SK-N-SH (cell line): ENCODE results near the gene PTPN5. TPM values are rescaled to one million over a fixed set of nuclear protein-coding genes. Genes with fewer than 3 reads are reported as not detected.

Source experiments
- CTCF ChIA-PET: fragments of 300-600, 350-600 bp; formaldehyde crosslinking; extraction: SDS; loops from one replicate; lab custom pipeline; 2021; lab: Yijun Ruan, JAX
- POLR2A ChIA-PET: fragments of 350-600 bp; sonication (Branson Sonifier 250); formaldehyde crosslinking; extraction: SDS; loops from one replicate; lab custom pipeline; 2020; ENCODE audit warnings: antibody characterized with exemption, inconsistent platforms; lab: Yijun Ruan, JAX
- DNase-seq: peaks from one replicate; pipeline ENCODE4 v3.0.0; 2012
- H2AFZ ChIP-seq: fragments of 200-600 bp; sonication (generic); 2 replicates; pipeline ENCODE4 v1.8.1; 2016; ENCODE audit warnings: antibody characterized with exemption, mild to moderate bottlenecking, low read depth
- H3F3A ChIP-seq: fragments of 200-600 bp; sonication (generic); replicated peaks from 2 replicates; pipeline ENCODE3; 2016; ENCODE audit warnings: antibody characterized with exemption, mild to moderate bottlenecking; ENCODE audit not compliant: insufficient read depth
- H3K27ac ChIP-seq, 2 experiments: fragments of 200-500 bp in 1 of 2; fragments of 200-600 bp in 1 of 2; sonication (Bioruptor generic) in 1 of 2; sonication (generic), shearing (Covaris generic) in 1 of 2; 2 replicates each; pipeline versions ENCODE4 v1.5.1 to v1.6.1; 2014 to 2016; ENCODE audit warnings: low read depth in 2 of 2, inconsistent platforms in 1 of 2, low read length in 1 of 2, mild to moderate bottlenecking in 1 of 2, mixed read lengths in 1 of 2
- H3K27me3 ChIP-seq: fragments of 200-600 bp; sonication (generic), shearing (Covaris generic); 2 replicates; pipeline ENCODE4 v1.6.1; 2016; ENCODE audit warnings: mixed run types; ENCODE audit not compliant: insufficient read depth
- H3K36me3 ChIP-seq, 2 experiments: fragments of 200-500 bp in 1 of 2; fragments of 200-600 bp in 1 of 2; sonication (Bioruptor generic) in 1 of 2; sonication (generic) in 1 of 2; replicated peaks in 1 of 2; 2 replicates each; pipeline versions ENCODE3 to v1.5.1; 2014 to 2016; ENCODE audit warnings: low read length in 1 of 2, mild to moderate bottlenecking in 1 of 2; ENCODE audit not compliant: insufficient read depth in 2 of 2, control insufficient read depth in 1 of 2
- H3K4me1 ChIP-seq, 2 experiments: fragments of 200-500 bp in 1 of 2; fragments of 200-600 bp in 1 of 2; sonication (Bioruptor generic) in 1 of 2; sonication (generic), shearing (Covaris generic) in 1 of 2; 2 replicates each; pipeline versions ENCODE4 v1.5.1 to v1.6.1; 2014 to 2016; ENCODE audit warnings: low read depth in 1 of 2, low read length in 1 of 2, mixed run types in 1 of 2; ENCODE audit not compliant: insufficient read depth in 2 of 2, control insufficient read depth in 1 of 2
- H3K4me2 ChIP-seq: fragments of 200-600 bp; sonication (generic), shearing (Covaris generic); 2 replicates; pipeline ENCODE4 v1.6.1; 2017; ENCODE audit warnings: mixed run types
- H3K4me3 ChIP-seq, 2 experiments: fragments of 200-500 bp in 1 of 2; fragments of 200-600 bp in 1 of 2; sonication (Bioruptor generic) in 1 of 2; sonication (generic), shearing (Covaris generic) in 1 of 2; 2 replicates each; pipeline versions ENCODE4 v1.5.1 to v1.8.1; 2014 to 2016; ENCODE audit warnings: low read depth in 2 of 2, inconsistent platforms in 1 of 2, low read length in 1 of 2, mild to moderate bottlenecking in 1 of 2, mixed read lengths in 1 of 2, moderate library complexity in 1 of 2
- H3K79me2 ChIP-seq: fragments of 200-600 bp; sonication (generic); 2 replicates; pipeline ENCODE4 v1.8.1; 2017; ENCODE audit warnings: mild to moderate bottlenecking; ENCODE audit not compliant: insufficient read depth
- H3K9ac ChIP-seq: fragments of 200-600 bp; sonication (generic); 2 replicates; pipeline ENCODE4 v1.6.1; 2017; ENCODE audit warnings: mixed run types
- H3K9me2 ChIP-seq: fragments of 200-600 bp; sonication (generic); 2 replicates; pipeline ENCODE4 v1.6.1; 2017; ENCODE audit warnings: mixed run types
- H3K9me3 ChIP-seq: fragments of 200-600 bp; sonication (generic); 2 replicates; pipeline ENCODE4 v1.6.1; 2017; ENCODE audit warnings: mixed run types, mild to moderate bottlenecking, moderate library complexity
- H4K20me1 ChIP-seq: fragments of 200-600 bp; sonication (generic); 2 replicates; pipeline ENCODE4 v1.6.1; 2017; ENCODE audit warnings: mild to moderate bottlenecking, mixed run types; ENCODE audit not compliant: insufficient read depth
- CHD2 ChIP-seq: fragments of 150-350 bp; IDR thresholded peaks from 2 replicates; pipeline ENCODE4 v1.6.1; 2018; ENCODE audit warnings: low read length; ENCODE audit not compliant: partially characterized antibody
- ELF1 ChIP-seq: IDR thresholded peaks from 2 replicates; pipeline ENCODE4 v1.4.0; 2012
- EP300 ChIP-seq, 2 experiments: IDR thresholded peaks; 2 replicates each; pipeline versions ENCODE4 v1.4.0 to v1.6.1; 2012; ENCODE audit warnings: borderline replicate concordance in 1 of 2, low read depth in 1 of 2, low read length in 1 of 2
- EZH2phosphoT487 ChIP-seq: fragments of 200-600 bp; sonication (generic); IDR thresholded peaks from 2 replicates; pipeline ENCODE4 v1.6.1; 2017; ENCODE audit warnings: low read depth, mixed run types, mild to moderate bottlenecking, antibody characterized with exemption, moderate library complexity, borderline replicate concordance
- FOXJ3 ChIP-seq: sonication (generic); formaldehyde crosslinking; IDR thresholded peaks from 2 replicates; pipeline ENCODE4 v1.5.1; 2020; ENCODE audit warnings: mild to moderate bottlenecking, missing genetic modification reagents
- GATA2 ChIP-seq: sonication (generic); formaldehyde crosslinking; IDR thresholded peaks from 2 replicates; pipeline ENCODE4 v1.5.0; 2020; ENCODE audit warnings: mild to moderate bottlenecking, missing genetic modification reagents
- JUND ChIP-seq: IDR thresholded peaks from 2 replicates; pipeline ENCODE4 v1.4.0; 2012
- MXI1 ChIP-seq: IDR thresholded peaks from 2 replicates; pipeline ENCODE4 v1.6.1; 2012; ENCODE audit warnings: mild to moderate bottlenecking, low read depth, low read length, improper control_type of control experiment
- NFIC ChIP-seq: IDR thresholded peaks from 2 replicates; pipeline ENCODE4 v1.4.0; 2012; ENCODE audit warnings: borderline replicate concordance
- NRF1 ChIP-seq: IDR thresholded peaks from 2 replicates; pipeline ENCODE4 v1.6.1; 2012; ENCODE audit warnings: low read depth, mild to moderate bottlenecking, low read length
- POLR2AphosphoS5 ChIP-seq: IDR thresholded peaks from 2 replicates; pipeline ENCODE4 v1.6.1; 2012; ENCODE audit warnings: low read depth, low read length
- RAD21 ChIP-seq: IDR thresholded peaks from 2 replicates; pipeline ENCODE4 v1.6.1; 2012; ENCODE audit warnings: mild to moderate bottlenecking, low read length
- RCOR1 ChIP-seq: fragments of 150-350 bp; IDR thresholded peaks from 2 replicates; pipeline ENCODE4 v1.6.1; 2017; ENCODE audit warnings: antibody characterized with exemption, low read length
- RFX5 ChIP-seq: IDR thresholded peaks from 2 replicates; pipeline ENCODE4 v1.6.1; 2012; ENCODE audit warnings: mild to moderate bottlenecking, improper control_type of control experiment, low read length
- SMC3 ChIP-seq: IDR thresholded peaks from 2 replicates; pipeline ENCODE4 v1.6.1; 2012; ENCODE audit warnings: low read depth, low read length, improper control_type of control experiment
- USF1 ChIP-seq: IDR thresholded peaks from 2 replicates; pipeline ENCODE4 v1.4.0; 2012; ENCODE audit warnings: low read depth, borderline replicate concordance
- YY1 ChIP-seq: IDR thresholded peaks from 2 replicates; pipeline ENCODE4 v1.4.0; 2012; ENCODE audit warnings: low read depth, mild to moderate bottlenecking
- WGBS: methylation state at CpG from one replicate; pipeline ENCODE4 v1.1.6; 2017; ENCODE audit warnings: low lambda C conversion rate; 5-methylcytosine and 5-hydroxymethylcytosine counted together
- polyA plus RNA-seq, 3 experiments: library from polyadenylated mRNA; depleted of rRNA; stranded (reverse); fragments of >200 nt; gene quantifications; 2 replicates each; pipeline ENCODE4 v1.2.3, GENCODE V29; 2012
- TF ChIP-seq, protein P1 (sequence below): IDR thresholded peaks from 2 replicates; pipeline ENCODE4 v1.6.1; 2012; ENCODE audit warnings: mild to moderate bottlenecking, low read depth, low read length, moderate library complexity
- TF ChIP-seq, protein P2 (sequence below): fragments of 200-600 bp; sonication (generic); IDR thresholded peaks from 2 replicates; pipeline ENCODE4 v1.6.1; 2017; ENCODE audit warnings: antibody characterized with exemption, mild to moderate bottlenecking, moderate library complexity

The PTPN5 gene
- polyA plus RNA-seq, 1 of the 3 experiments (the other 2 are of a cell fraction) = not detected

DNA sequence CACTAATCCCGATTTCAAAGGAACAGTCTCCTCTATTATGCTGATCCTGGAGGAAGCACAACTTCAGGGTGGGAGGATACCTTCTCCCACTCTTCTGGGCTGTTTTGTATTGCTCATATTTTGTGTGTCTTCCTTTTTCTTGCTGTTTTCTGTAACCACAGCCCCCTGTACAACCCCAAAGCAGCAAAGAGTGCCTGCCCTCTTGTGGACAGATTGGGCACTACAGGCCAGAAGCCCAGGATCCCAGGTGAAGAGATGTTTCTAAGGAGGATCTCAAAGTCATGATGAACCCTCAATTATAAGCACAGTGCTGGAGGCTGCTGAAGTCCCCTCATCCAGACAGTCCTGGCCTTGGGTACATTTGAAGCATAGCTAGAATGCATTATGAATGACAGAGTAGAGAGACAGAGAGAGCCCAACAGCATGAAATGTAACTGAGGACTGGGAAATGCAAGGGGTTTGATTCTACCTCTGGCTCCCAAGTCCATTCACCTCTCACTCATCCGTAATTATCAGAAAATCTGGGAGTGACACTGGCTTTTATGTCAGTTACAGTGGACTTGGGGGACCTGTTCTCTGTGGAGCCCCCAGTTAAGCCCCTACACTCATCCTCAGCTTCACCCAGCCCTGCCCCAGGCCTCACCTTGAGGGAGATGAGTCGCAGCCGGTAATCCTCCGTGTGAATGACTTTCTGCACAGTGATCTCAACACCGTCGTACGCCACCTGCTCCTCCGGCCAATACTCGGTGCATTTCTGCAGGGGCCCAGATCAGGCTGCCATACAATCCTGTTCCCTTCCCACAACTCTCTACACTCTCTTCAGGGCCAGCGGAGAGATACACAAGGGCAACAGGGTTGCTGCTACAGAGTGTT is 59.4 kb downstream of the PTPN5 start:
- POLR2A ChIA-PET = interaction anchor here (0.9 kb wide), 1 partner anchor 348 kb away, joined by 3 read pairs; no protein-coding TSS in a partner anchor
- Histone ChIP-seq H4K20me1 (no peaks in the 10 kb centered on the region), H3F3A (no peaks in the 10 kb centered on the region)

DNA sequence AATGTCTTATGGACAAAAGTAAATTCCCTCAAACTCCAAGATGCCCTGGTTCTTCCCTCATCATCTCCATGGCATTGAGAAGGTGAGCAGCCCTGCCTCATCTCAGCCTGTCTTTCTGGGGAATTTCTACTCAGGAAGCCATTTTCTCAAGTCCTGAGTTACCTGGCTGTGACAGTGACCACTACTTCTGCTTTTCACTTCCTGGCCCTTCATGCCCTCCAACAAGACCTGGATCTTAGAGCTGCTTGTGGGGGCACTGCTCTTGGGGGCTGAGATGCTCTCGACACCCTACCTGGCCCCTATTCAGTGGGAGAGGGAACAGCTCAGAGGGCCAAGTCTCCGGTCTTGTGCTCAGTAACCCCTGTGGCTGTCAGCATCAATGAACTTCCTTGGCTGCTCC is 60.2 kb downstream of the PTPN5 start:
- no peaks in the 10 kb centered on the region; a peak in 1 of 4 replicates for H3K4me1 ChIP-seq
- ChIA-PET CTCF (interaction anchor here (0.6 to 7.2 kb wide), 26 partner anchors 9 to 616 kb away, joined by 3 to 103 read pairs (median 4); no protein-coding TSS in a partner anchor), POLR2A (interaction anchor here (0.9 kb wide), 1 partner anchor 348 kb away, joined by 3 read pairs; no protein-coding TSS in a partner anchor)
- H3K27ac ChIP-seq = no peak overlapping the region
- H3K36me3 ChIP-seq = no peaks in the 10 kb centered on the region
- no peaks in the 10 kb centered on the region for H3F3A ChIP-seq
- H2AFZ ChIP-seq = no peak overlapping the region; the same call in 1 of the 2 replicates
- DNase-seq = no peak
- H3K79me2 ChIP-seq = no peaks in the 10 kb centered on the region
- H3K9me2 ChIP-seq = no peaks in the 10 kb centered on the region
- H3K9ac ChIP-seq = no peak overlapping the region
- H3K9me3 ChIP-seq = no peaks in the 10 kb centered on the region
- H3K27me3 ChIP-seq = no peaks in the 10 kb centered on the region
- 94% methylated on average over 2 of the region's 2 CpGs for WGBS
- H3K4me3 ChIP-seq = no peak overlapping the region
- H3K4me2 ChIP-seq = no peak overlapping the region
- no peaks in the 10 kb centered on the region for H4K20me1 ChIP-seq
- TF ChIP-seq ELF1 (no peak), NFIC (no peak), JUND (no peak), YY1 (no peak), RFX5 (no peak), NRF1 (no peak), RAD21 (no peak), USF1 (no peak), MXI1 (no peak), RCOR1 (no peak), FOXJ3 (CRISPR knock-in tag) (no peak)
- TF ChIP-seq, protein P1, sequence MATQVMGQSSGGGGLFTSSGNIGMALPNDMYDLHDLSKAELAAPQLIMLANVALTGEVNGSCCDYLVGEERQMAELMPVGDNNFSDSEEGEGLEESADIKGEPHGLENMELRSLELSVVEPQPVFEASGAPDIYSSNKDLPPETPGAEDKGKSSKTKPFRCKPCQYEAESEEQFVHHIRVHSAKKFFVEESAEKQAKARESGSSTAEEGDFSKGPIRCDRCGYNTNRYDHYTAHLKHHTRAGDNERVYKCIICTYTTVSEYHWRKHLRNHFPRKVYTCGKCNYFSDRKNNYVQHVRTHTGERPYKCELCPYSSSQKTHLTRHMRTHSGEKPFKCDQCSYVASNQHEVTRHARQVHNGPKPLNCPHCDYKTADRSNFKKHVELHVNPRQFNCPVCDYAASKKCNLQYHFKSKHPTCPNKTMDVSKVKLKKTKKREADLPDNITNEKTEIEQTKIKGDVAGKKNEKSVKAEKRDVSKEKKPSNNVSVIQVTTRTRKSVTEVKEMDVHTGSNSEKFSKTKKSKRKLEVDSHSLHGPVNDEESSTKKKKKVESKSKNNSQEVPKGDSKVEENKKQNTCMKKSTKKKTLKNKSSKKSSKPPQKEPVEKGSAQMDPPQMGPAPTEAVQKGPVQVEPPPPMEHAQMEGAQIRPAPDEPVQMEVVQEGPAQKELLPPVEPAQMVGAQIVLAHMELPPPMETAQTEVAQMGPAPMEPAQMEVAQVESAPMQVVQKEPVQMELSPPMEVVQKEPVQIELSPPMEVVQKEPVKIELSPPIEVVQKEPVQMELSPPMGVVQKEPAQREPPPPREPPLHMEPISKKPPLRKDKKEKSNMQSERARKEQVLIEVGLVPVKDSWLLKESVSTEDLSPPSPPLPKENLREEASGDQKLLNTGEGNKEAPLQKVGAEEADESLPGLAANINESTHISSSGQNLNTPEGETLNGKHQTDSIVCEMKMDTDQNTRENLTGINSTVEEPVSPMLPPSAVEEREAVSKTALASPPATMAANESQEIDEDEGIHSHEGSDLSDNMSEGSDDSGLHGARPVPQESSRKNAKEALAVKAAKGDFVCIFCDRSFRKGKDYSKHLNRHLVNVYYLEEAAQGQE = no peak

More for the DNA sequence above, 59.4 kb downstream of the PTPN5 start:
- no peaks in the 10 kb centered on the region; a peak in 1 of 4 replicates for H3K4me1 ChIP-seq
- no peak overlapping the region for H3K4me2 ChIP-seq
- CTCF ChIA-PET = interaction anchor here (0.6 to 7.2 kb wide), 27 partner anchors 9 to 616 kb away, joined by 3 to 103 read pairs (median 4); no protein-coding TSS in a partner anchor
- H3K79me2 ChIP-seq = no peaks in the 10 kb centered on the region
- no peaks in the 10 kb centered on the region for H3K9me2 ChIP-seq
- no peak overlapping the region for H3K9ac ChIP-seq
- DNase-seq = peak; percentile 86
- H3K9me3 ChIP-seq = no peaks in the 10 kb centered on the region
- no peak overlapping the region for H3K27ac ChIP-seq
- 69% methylated on average over 11 of the region's 11 CpGs for WGBS
- H3K27me3 ChIP-seq = no peaks in the 10 kb centered on the region
- TF ChIP-seq SMC3 = peak; percentile 80
- TF ChIP-seq FOXJ3 (CRISPR knock-in tag) = no peak
- no peak for TF ChIP-seq ELF1
- peak; percentile 84 for TF ChIP-seq RAD21
- TF ChIP-seq, protein P2, sequence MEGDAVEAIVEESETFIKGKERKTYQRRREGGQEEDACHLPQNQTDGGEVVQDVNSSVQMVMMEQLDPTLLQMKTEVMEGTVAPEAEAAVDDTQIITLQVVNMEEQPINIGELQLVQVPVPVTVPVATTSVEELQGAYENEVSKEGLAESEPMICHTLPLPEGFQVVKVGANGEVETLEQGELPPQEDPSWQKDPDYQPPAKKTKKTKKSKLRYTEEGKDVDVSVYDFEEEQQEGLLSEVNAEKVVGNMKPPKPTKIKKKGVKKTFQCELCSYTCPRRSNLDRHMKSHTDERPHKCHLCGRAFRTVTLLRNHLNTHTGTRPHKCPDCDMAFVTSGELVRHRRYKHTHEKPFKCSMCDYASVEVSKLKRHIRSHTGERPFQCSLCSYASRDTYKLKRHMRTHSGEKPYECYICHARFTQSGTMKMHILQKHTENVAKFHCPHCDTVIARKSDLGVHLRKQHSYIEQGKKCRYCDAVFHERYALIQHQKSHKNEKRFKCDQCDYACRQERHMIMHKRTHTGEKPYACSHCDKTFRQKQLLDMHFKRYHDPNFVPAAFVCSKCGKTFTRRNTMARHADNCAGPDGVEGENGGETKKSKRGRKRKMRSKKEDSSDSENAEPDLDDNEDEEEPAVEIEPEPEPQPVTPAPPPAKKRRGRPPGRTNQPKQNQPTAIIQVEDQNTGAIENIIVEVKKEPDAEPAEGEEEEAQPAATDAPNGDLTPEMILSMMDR = peak; percentile 98
- no peak for TF ChIP-seq POLR2AphosphoS5
- no peak for TF ChIP-seq CHD2
- TF ChIP-seq EZH2phosphoT487 = no peak
- no peak for TF ChIP-seq EP300 (IDR thresholded peaks at IDR 0.05; ENCODE audit: borderline replicate concordance in 1 of 2, low read depth in 1 of 2, low read length in 1 of 2)
- TF ChIP-seq GATA2 (CRISPR knock-in tag) = no peak
- no peak for TF ChIP-seq MXI1
- H3K4me3 ChIP-seq = no peak overlapping the region
- H2AFZ ChIP-seq = peak overlapping the region; percentile 56; the same call in 1 of the 2 replicates
- no peaks in the 10 kb centered on the region for H3K36me3 ChIP-seq
